PC-3 (cell line): ENCODE measurements around the gene NCF1.
"Not testable (repeated sequence)": the region's sequence is repeated elsewhere in the genome, so short reads cannot be mapped to it uniquely, and the experiment has no call there.

Experiments
- CTCF ChIP-seq: fragments of 300-600 bp; sonication (generic); conservative IDR thresholded peaks from 2 replicates; pipeline ENCODE4 v1.5.1; 2017; ENCODE audit warnings: antibody characterized with exemption, low read depth, mild to moderate bottlenecking, low read length
- EZH2 ChIP-seq: fragments of 300-600 bp; sonication (generic); IDR thresholded peaks from one replicate; pipeline ENCODE4 v1.6.1; 2017; ENCODE audit warnings: antibody characterized with exemption, mild to moderate bottlenecking, low read length; ENCODE audit not compliant: unreplicated experiment

GRCh38 chr7:74772093-74772492 is 1.7 kb upstream of the NCF1 start:
- TF ChIP-seq CTCF, EZH2: not testable (repeated sequence)
